ENCODE data around the gene DIDO1. TPM values are rescaled to one million over a fixed set of nuclear protein-coding genes. Genes with fewer than 3 reads are reported as not detected.
A peak's percentile ranks its signal among the peaks of the same experiment; 100 is the strongest.

Gene DIDO1
- total and polyA plus RNA-seq, 2 of the 13 experiments (the other 11 are each of a cell fraction or from before 2014, with no cell fraction given): 75.0 to 75.1 TPM

DNA sequence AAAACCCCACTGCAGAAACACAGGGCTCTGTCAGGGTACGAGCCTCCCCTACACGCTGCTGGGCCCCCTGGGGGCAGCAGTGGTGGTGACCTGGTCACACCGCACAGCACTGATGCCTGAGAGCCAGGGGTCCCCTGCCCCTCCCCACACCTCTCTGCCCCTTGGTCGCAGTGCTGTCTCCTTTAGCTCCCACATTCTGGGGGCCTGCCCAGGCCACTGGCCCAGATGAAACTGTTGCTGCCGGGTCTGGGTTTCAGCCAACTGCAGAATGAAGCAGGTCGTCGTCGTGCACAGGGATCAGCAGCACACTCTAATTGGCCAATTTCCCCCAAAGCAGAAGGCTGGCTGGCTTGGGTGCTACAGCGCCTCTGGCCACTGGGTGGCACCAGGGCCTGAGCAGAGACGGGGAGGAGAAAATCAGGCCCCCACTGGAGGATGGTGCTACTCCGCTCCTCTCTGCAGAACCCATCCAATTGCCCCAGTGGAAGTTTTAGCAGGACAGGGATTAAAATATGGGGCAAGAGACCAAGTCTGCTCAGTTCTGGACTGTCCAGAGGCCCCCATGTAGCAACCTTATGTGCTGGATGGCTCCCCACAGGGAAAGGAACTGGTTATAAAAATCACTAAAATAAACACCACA is 26.1 kb downstream of the DIDO1 start (continued):
- TF ChIP-seq, protein P1, sequence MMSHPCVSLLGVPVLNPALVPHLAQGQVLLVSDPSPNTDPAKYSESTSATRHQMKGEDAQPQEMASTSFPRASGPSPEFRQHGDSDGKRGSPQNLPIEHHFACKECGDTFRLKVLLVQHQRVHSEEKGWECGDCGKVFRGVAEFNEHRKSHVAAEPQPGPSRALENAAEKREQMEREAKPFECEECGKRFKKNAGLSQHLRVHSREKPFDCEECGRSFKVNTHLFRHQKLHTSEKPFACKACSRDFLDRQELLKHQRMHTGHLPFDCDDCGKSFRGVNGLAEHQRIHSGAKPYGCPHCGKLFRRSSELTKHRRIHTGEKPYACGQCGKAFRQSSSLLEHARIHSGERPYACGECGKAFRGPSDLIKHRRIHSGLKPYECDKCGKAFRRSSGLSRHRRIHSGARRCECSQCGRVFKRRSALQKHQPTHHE (CRISPR knock-in tag; IDR thresholded peaks at IDR 0.05; ENCODE audit: borderline replicate concordance): peak; percentile 97
- TF ChIP-seq ZNF577 (CRISPR knock-in tag; IDR thresholded peaks at IDR 0.05; ENCODE audit: borderline replicate concordance, low read depth): 0 out of 2 replicates have a peak, but pooled peaks have one; percentile 84
- TF ChIP-seq, protein P2, sequence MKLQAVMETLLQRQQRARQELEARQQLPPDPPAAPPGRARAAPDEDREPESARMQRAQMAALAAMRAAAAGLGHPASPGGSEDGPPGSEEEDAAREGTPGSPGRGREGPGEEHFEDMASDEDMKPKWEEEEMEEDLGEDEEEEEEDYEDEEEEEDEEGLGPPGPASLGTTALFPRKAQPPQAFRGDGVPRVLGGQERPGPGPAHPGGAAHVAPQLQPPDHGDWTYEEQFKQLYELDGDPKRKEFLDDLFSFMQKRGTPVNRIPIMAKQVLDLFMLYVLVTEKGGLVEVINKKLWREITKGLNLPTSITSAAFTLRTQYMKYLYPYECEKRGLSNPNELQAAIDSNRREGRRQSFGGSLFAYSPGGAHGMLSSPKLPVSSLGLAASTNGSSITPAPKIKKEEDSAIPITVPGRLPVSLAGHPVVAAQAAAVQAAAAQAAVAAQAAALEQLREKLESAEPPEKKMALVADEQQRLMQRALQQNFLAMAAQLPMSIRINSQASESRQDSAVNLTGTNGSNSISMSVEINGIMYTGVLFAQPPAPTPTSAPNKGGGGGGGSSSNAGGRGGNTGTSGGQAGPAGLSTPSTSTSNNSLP (IDR thresholded peaks at IDR 0.05; ENCODE audit: low read depth, low read length): no peak
- no peak for TF ChIP-seq RBFOX2 (IDR thresholded peaks at IDR 0.05; ENCODE audit: low read depth, low read length)
- TF ChIP-seq PCBP2 (optimal IDR thresholded peaks at IDR 0.05; ENCODE audit: low read depth, low read length, poor library complexity, severe bottlenecking): peak; percentile 17
- TF ChIP-seq, protein P3, sequence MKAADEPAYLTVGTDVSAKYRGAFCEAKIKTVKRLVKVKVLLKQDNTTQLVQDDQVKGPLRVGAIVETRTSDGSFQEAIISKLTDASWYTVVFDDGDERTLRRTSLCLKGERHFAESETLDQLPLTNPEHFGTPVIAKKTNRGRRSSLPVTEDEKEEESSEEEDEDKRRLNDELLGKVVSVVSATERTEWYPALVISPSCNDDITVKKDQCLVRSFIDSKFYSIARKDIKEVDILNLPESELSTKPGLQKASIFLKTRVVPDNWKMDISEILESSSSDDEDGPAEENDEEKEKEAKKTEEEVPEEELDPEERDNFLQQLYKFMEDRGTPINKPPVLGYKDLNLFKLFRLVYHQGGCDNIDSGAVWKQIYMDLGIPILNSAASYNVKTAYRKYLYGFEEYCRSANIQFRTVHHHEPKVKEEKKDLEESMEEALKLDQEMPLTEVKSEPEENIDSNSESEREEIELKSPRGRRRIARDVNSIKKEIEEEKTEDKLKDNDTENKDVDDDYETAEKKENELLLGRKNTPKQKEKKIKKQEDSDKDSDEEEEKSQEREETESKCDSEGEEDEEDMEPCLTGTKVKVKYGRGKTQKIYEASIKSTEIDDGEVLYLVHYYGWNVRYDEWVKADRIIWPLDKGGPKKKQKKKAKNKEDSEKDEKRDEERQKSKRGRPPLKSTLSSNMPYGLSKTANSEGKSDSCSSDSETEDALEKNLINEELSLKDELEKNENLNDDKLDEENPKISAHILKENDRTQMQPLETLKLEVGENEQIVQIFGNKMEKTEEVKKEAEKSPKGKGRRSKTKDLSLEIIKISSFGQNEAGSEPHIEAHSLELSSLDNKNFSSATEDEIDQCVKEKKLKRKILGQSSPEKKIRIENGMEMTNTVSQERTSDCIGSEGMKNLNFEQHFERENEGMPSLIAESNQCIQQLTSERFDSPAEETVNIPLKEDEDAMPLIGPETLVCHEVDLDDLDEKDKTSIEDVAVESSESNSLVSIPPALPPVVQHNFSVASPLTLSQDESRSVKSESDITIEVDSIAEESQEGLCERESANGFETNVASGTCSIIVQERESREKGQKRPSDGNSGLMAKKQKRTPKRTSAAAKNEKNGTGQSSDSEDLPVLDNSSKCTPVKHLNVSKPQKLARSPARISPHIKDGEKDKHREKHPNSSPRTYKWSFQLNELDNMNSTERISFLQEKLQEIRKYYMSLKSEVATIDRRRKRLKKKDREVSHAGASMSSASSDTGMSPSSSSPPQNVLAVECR (CRISPR knock-in tag; IDR thresholded peaks at IDR 0.05; ENCODE audit: borderline replicate concordance): peak; percentile 85
- TF ChIP-seq, protein P4, sequence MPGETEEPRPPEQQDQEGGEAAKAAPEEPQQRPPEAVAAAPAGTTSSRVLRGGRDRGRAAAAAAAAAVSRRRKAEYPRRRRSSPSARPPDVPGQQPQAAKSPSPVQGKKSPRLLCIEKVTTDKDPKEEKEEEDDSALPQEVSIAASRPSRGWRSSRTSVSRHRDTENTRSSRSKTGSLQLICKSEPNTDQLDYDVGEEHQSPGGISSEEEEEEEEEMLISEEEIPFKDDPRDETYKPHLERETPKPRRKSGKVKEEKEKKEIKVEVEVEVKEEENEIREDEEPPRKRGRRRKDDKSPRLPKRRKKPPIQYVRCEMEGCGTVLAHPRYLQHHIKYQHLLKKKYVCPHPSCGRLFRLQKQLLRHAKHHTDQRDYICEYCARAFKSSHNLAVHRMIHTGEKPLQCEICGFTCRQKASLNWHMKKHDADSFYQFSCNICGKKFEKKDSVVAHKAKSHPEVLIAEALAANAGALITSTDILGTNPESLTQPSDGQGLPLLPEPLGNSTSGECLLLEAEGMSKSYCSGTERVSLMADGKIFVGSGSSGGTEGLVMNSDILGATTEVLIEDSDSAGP (CRISPR knock-in tag; IDR thresholded peaks at IDR 0.05; ENCODE audit: borderline replicate concordance): peak; percentile 97
- TF ChIP-seq ZNF720 (CRISPR knock-in tag; IDR thresholded peaks at IDR 0.05): no peak
- no peak for TF ChIP-seq CENPX (CRISPR knock-in tag; IDR thresholded peaks at IDR 0.05)
- TF ChIP-seq ZIK1 (CRISPR knock-in tag; IDR thresholded peaks at IDR 0.05; ENCODE audit: borderline replicate concordance, low read depth): no peak
- peak; percentile 85 for TF ChIP-seq ZNF572 (CRISPR knock-in tag; IDR thresholded peaks at IDR 0.05)
- peak; percentile 77; the same call in 1 of the 2 replicates for TF ChIP-seq ZNF83 (CRISPR knock-in tag; IDR thresholded peaks at IDR 0.05; ENCODE audit: borderline replicate concordance)
- TF ChIP-seq SMAD9 (CRISPR knock-in tag; IDR thresholded peaks at IDR 0.05): 0 out of 2 replicates have a peak, but pooled peaks have one; percentile 32
- TF ChIP-seq FOXA3 (CRISPR knock-in tag; IDR thresholded peaks at IDR 0.05): peak; percentile 26; the same call in 1 of the 2 replicates
- peak; percentile 15; the same call in 1 of the 2 replicates for TF ChIP-seq ZNF607 (CRISPR knock-in tag; IDR thresholded peaks at IDR 0.05; ENCODE audit: borderline replicate concordance)
- no peak; the same call in 1 of the 2 replicates for TF ChIP-seq SMAD1 (CRISPR knock-in tag; IDR thresholded peaks at IDR 0.05; ENCODE audit: borderline replicate concordance, low read depth)
- peak; percentile 56 for TF ChIP-seq NFYC (CRISPR knock-in tag; IDR thresholded peaks at IDR 0.05)
- no peak; the same call in 1 of the 2 replicates for TF ChIP-seq ZKSCAN5 (CRISPR knock-in tag; IDR thresholded peaks at IDR 0.05)
- TF ChIP-seq HDAC2 (CRISPR knock-in tag; IDR thresholded peaks at IDR 0.05): peak; percentile 57
- TF ChIP-seq NBN (conservative IDR thresholded peaks at IDR 0.05): no peak
- peak; percentile 58; the same call in 1 of the 2 replicates for TF ChIP-seq MXD4 (CRISPR knock-in tag; IDR thresholded peaks at IDR 0.05)
- TF ChIP-seq RFX1 (IDR thresholded peaks at IDR 0.05): no peak

Data from HepG2 (cell line).